ENCODE data around the gene SRPK1.
"Not testable (repeated sequence)": the region's sequence is repeated elsewhere in the genome, so short reads cannot be mapped to it uniquely, and the experiment has no call there.

Gene SRPK1

DNA sequence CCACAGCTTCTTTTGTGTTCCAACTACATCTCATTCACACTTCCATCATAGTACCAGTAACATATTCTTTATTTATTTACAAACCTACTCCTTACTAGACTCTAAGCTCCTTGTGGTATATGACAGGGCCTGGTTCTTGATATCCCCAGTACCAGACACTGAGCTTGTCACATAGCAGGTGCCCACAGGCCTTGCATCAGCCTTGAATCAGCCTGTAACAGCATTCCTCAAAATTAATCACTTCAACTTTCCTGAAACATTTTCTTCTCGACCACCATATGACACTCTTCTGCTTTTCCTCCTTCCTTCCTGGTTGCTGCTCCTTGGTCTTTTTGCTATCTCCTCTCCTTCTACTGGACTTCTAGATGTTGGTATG, 24.7 kb upstream of the SRPK1 start:
- TF ChIP-seq EZH2 (optimal IDR thresholded peaks at IDR 0.05; ENCODE audit: low read depth, low read length) (no peak), EZH2phosphoT487 (IDR thresholded peaks at IDR 0.05; ENCODE audit: low read length) (no peak)
- TF ChIP-seq, protein P1, sequence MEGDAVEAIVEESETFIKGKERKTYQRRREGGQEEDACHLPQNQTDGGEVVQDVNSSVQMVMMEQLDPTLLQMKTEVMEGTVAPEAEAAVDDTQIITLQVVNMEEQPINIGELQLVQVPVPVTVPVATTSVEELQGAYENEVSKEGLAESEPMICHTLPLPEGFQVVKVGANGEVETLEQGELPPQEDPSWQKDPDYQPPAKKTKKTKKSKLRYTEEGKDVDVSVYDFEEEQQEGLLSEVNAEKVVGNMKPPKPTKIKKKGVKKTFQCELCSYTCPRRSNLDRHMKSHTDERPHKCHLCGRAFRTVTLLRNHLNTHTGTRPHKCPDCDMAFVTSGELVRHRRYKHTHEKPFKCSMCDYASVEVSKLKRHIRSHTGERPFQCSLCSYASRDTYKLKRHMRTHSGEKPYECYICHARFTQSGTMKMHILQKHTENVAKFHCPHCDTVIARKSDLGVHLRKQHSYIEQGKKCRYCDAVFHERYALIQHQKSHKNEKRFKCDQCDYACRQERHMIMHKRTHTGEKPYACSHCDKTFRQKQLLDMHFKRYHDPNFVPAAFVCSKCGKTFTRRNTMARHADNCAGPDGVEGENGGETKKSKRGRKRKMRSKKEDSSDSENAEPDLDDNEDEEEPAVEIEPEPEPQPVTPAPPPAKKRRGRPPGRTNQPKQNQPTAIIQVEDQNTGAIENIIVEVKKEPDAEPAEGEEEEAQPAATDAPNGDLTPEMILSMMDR (IDR thresholded peaks at IDR 0.05; ENCODE audit: low read length): no peak
- H3K27me3 ChIP-seq (replicated peaks; ENCODE audit: insufficient read depth, low read length): no peaks in the 10 kb centered on the region
- H2AFZ ChIP-seq (ENCODE audit: low read length): no peak overlapping the region
- H4K20me1 ChIP-seq (ENCODE audit: insufficient read depth, low read length): no peaks in the 10 kb centered on the region
- H3K27ac ChIP-seq (ENCODE audit: low read length): no peak overlapping the region
- DNase-seq: no peak
- H3K9me3 ChIP-seq (replicated peaks; ENCODE audit: insufficient read depth, low read length): no peaks in the 10 kb centered on the region
- H3K4me2 ChIP-seq (ENCODE audit: low read depth, low read length): no peak overlapping the region
- no peaks in the 10 kb centered on the region for H3K36me3 ChIP-seq (replicated peaks; ENCODE audit: insufficient read depth, low read length)
- H3F3A ChIP-seq (ENCODE audit: insufficient read depth, low read length): no peaks in the 10 kb centered on the region
- no peak overlapping the region for H3K9ac ChIP-seq (ENCODE audit: low read length)
- H3K4me3 ChIP-seq (ENCODE audit: low read length): no peak overlapping the region
- no peaks in the 10 kb centered on the region for H3K9me2 ChIP-seq (replicated peaks; ENCODE audit: insufficient read depth, low read length)
- H3K79me2 ChIP-seq (ENCODE audit: low read length): no peaks in the 10 kb centered on the region
- H3K4me1 ChIP-seq (ENCODE audit: low read length): no peaks in the 10 kb centered on the region

DNA sequence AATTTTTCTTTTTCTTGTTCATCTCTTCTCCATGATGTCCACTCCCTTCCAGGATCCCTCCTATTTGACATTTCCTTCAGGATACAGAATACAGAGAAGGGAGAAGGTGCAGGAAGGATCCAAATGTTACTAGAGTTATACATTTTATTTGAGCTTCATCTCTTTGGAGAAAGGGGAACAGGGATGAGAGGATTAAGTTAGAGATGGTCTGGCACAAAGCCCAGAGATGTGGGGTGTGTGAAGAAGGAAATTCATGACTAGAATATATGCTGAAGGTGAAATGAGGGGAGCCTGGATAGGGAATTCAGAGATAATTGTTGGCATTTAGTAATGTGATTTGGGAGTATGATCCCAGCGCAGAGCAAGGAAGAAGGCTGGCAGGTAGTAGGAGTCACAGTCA, 22.5 kb upstream of the SRPK1 start:
- Histone ChIP-seq H3F3A (ENCODE audit: insufficient read depth, low read length) (no peaks in the 10 kb centered on the region), H2AFZ (ENCODE audit: low read length) (no peak overlapping the region), H3K4me3 (ENCODE audit: low read length) (no peak overlapping the region), H3K27me3 (replicated peaks; ENCODE audit: insufficient read depth, low read length) (no peaks in the 10 kb centered on the region), H3K9me2 (replicated peaks; ENCODE audit: insufficient read depth, low read length) (no peaks in the 10 kb centered on the region), H4K20me1 (ENCODE audit: insufficient read depth, low read length) (no peaks in the 10 kb centered on the region), H3K9me3 (replicated peaks; ENCODE audit: insufficient read depth, low read length) (no peaks in the 10 kb centered on the region), H3K36me3 (replicated peaks; ENCODE audit: insufficient read depth, low read length) (no peaks in the 10 kb centered on the region), H3K4me2 (ENCODE audit: low read depth, low read length) (no peak overlapping the region), H3K4me1 (ENCODE audit: low read length) (no peaks in the 10 kb centered on the region), H3K9ac (ENCODE audit: low read length) (no peak overlapping the region), H3K79me2 (ENCODE audit: low read length) (no peaks in the 10 kb centered on the region), H3K27ac (ENCODE audit: low read length) (no peak overlapping the region)
- DNase-seq: no peak
- TF ChIP-seq, protein P1 (IDR thresholded peaks at IDR 0.05; ENCODE audit: low read length): no peak
- TF ChIP-seq EZH2phosphoT487 (IDR thresholded peaks at IDR 0.05; ENCODE audit: low read length) (no peak), EZH2 (optimal IDR thresholded peaks at IDR 0.05; ENCODE audit: low read depth, low read length) (no peak)

DNA sequence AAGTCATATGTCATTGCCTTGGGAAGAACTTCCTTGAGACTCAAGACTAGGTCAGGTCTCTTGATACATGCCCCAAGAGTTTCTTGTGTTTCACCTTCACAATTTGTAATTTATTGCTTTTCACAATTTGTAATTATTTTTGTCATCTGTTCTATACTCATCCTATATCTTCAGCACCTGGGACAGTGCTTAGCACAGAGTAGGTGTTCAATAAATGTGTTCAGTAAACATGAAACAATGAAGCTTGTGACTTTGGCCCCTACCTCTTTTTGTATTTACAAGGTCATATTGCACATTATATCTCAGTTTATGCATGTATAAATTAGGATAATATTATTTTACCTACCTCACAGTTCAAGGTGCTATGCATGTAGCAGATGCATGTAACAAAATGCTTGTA, 21.5 kb upstream of the SRPK1 start:
- Histone ChIP-seq H3K36me3 (replicated peaks; ENCODE audit: insufficient read depth, low read length) (no peaks in the 10 kb centered on the region), H4K20me1 (ENCODE audit: insufficient read depth, low read length) (no peaks in the 10 kb centered on the region), H3K27me3 (replicated peaks; ENCODE audit: insufficient read depth, low read length) (no peaks in the 10 kb centered on the region), H3K9ac (ENCODE audit: low read length) (no peak overlapping the region), H3K4me1 (ENCODE audit: low read length) (no peaks in the 10 kb centered on the region), H3K4me2 (ENCODE audit: low read depth, low read length) (no peak overlapping the region), H3K79me2 (ENCODE audit: low read length) (no peaks in the 10 kb centered on the region), H3K9me2 (replicated peaks; ENCODE audit: insufficient read depth, low read length) (no peaks in the 10 kb centered on the region), H3K4me3 (ENCODE audit: low read length) (no peak overlapping the region), H3F3A (ENCODE audit: insufficient read depth, low read length) (no peaks in the 10 kb centered on the region), H2AFZ (ENCODE audit: low read length) (no peak overlapping the region), H3K27ac (ENCODE audit: low read length) (no peak overlapping the region), H3K9me3 (replicated peaks; ENCODE audit: insufficient read depth, low read length) (no peaks in the 10 kb centered on the region)
- TF ChIP-seq EZH2 (optimal IDR thresholded peaks at IDR 0.05; ENCODE audit: low read depth, low read length) (no peak), EZH2phosphoT487 (IDR thresholded peaks at IDR 0.05; ENCODE audit: low read length) (no peak)
- TF ChIP-seq, protein P1 (IDR thresholded peaks at IDR 0.05; ENCODE audit: low read length): no peak
- DNase-seq: no peak

DNA sequence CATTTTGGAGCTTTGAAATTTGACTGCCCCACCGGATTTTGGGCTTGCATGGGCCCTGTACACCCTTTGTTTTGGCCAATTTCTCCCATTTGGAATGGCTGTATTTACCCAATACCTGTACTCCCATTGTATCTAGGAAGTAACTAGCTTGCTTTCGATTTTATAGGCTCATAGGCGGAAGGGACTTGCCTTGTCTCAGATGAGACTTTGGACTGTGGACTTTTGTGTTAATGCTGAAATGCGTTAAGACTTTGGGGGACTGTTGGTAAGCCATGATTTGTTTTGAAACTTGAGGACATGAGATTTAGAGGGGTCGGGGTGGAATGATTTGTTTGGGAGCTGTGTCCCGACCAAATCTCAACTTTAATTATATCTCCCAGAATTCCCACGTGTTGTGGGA, 20.3 kb upstream of the SRPK1 start:
- not testable (repeated sequence) for H3K9me2 ChIP-seq (replicated peaks; ENCODE audit: insufficient read depth, low read length); H3K4me2 ChIP-seq (ENCODE audit: low read depth, low read length); H3K9me3 ChIP-seq (replicated peaks; ENCODE audit: insufficient read depth, low read length); H3K79me2 ChIP-seq (ENCODE audit: low read length); H3K36me3 ChIP-seq (replicated peaks; ENCODE audit: insufficient read depth, low read length); H3K9ac ChIP-seq (ENCODE audit: low read length); H4K20me1 ChIP-seq (ENCODE audit: insufficient read depth, low read length); H3F3A ChIP-seq (ENCODE audit: insufficient read depth, low read length); H3K27ac ChIP-seq (ENCODE audit: low read length); H2AFZ ChIP-seq (ENCODE audit: low read length); DNase-seq; H3K4me3 ChIP-seq (ENCODE audit: low read length); H3K4me1 ChIP-seq (ENCODE audit: low read length); H3K27me3 ChIP-seq (replicated peaks; ENCODE audit: insufficient read depth, low read length)

DNA sequence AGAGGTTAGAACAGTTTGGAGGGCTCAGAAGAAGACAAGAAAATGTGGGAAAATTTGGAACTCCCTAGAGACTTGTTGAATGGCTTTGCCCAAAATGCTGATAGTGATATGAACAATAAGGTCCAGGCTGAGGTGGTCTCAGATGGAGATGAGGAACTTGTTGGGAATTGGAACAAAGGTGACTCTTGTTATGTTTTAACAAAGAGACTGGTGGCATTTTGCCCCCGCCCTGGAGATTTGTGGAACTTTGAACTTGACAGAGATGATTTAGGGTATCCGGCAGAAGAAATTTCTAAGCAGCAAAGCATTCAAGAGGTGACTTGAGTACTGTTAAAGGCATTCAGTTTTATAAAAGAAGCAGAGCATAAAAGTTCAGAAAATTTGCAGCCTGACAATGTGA, 19.1 kb upstream of the SRPK1 start:
- H3K27me3 ChIP-seq (replicated peaks; ENCODE audit: insufficient read depth, low read length); H3K4me2 ChIP-seq (ENCODE audit: low read depth, low read length); H3K9ac ChIP-seq (ENCODE audit: low read length); H3K4me1 ChIP-seq (ENCODE audit: low read length); H3F3A ChIP-seq (ENCODE audit: insufficient read depth, low read length); H3K4me3 ChIP-seq (ENCODE audit: low read length); H3K27ac ChIP-seq (ENCODE audit: low read length); H4K20me1 ChIP-seq (ENCODE audit: insufficient read depth, low read length); H3K9me2 ChIP-seq (replicated peaks; ENCODE audit: insufficient read depth, low read length); H2AFZ ChIP-seq (ENCODE audit: low read length); H3K79me2 ChIP-seq (ENCODE audit: low read length); DNase-seq; H3K9me3 ChIP-seq (replicated peaks; ENCODE audit: insufficient read depth, low read length); H3K36me3 ChIP-seq (replicated peaks; ENCODE audit: insufficient read depth, low read length): not testable (repeated sequence)

DNA sequence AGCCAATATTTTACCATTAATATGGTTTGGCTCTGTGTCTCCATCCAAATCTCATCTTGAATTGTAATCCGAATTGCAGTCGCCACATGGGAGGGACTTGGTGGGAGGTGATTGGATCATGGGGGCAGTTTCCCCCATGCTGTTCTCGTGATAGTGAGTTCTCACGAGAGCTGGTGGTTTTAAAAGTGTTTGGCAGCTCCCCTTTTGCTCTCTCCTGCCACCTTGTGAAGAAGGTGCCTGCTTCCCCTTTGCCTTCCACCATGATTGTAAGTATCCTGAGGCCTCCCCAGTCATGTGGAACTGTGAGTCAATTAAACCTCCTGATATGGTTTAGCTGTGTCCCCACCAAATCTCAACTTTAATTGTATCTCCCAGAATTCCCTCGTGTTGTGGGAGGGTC, 18.4 kb upstream of the SRPK1 start:
- not testable (repeated sequence) for H3F3A ChIP-seq (ENCODE audit: insufficient read depth, low read length); H3K4me2 ChIP-seq (ENCODE audit: low read depth, low read length); H3K9me3 ChIP-seq (replicated peaks; ENCODE audit: insufficient read depth, low read length); H2AFZ ChIP-seq (ENCODE audit: low read length); H3K4me3 ChIP-seq (ENCODE audit: low read length); H3K36me3 ChIP-seq (replicated peaks; ENCODE audit: insufficient read depth, low read length); H3K27me3 ChIP-seq (replicated peaks; ENCODE audit: insufficient read depth, low read length); H4K20me1 ChIP-seq (ENCODE audit: insufficient read depth, low read length); DNase-seq; H3K9ac ChIP-seq (ENCODE audit: low read length); H3K9me2 ChIP-seq (replicated peaks; ENCODE audit: insufficient read depth, low read length); H3K27ac ChIP-seq (ENCODE audit: low read length); H3K79me2 ChIP-seq (ENCODE audit: low read length); H3K4me1 ChIP-seq (ENCODE audit: low read length)
